NB4 (cell line): ENCODE data around the gene DPP10.

ENCODE experiments used
- CTCF ChIP-seq: IDR thresholded peaks from one replicate; pipeline ENCODE4 v1.5.1; 2012; ENCODE audit warnings: low read depth, low read length
- MYC ChIP-seq: IDR thresholded peaks from 2 replicates; pipeline ENCODE4 v1.6.1; 2011; ENCODE audit warnings: low read depth, low read length
- POLR2A ChIP-seq: IDR thresholded peaks from 2 replicates; pipeline ENCODE4 v1.6.1; 2011; ENCODE audit warnings: mild to moderate bottlenecking; ENCODE audit not compliant: insufficient read length; ENCODE audit errors: extremely low read depth
- TF ChIP-seq, protein P1 (sequence below): IDR thresholded peaks from 2 replicates; pipeline ENCODE4 v1.6.1; 2011; ENCODE audit warnings: low read depth, low read length

- TF ChIP-seq CTCF (no peak), POLR2A (no peak), MYC (no peak)
- TF ChIP-seq, protein P1, sequence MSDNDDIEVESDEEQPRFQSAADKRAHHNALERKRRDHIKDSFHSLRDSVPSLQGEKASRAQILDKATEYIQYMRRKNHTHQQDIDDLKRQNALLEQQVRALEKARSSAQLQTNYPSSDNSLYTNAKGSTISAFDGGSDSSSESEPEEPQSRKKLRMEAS, result no peak
These were observed 15.7 kb upstream of the DPP10 start for GRCh38 chr2:114426756-114427155.
